GM23338 (cell line): Measurements from ENCODE around the gene EFHB. TPM values are rescaled to one million over a fixed set of nuclear protein-coding genes. Genes with fewer than 3 reads are reported as not detected.
"Not testable (repeated sequence)": the region's sequence is repeated elsewhere in the genome, so short reads cannot be mapped to it uniquely, and the experiment has no call there.

Experiments used
- ATAC-seq: fragments of 200-7000 bp; cut with Tn5 transposase; 3 replicates; pipeline ENCODE4 v1.9.1; 2020
- DNase-seq: peaks from one replicate; pipeline ENCODE4 v3.0.0-alpha.2; 2015; ENCODE audit warnings: low spot score
- H2AFZ ChIP-seq: fragments of 200-600 bp; sonication (generic); 2 replicates; pipeline ENCODE4 v1.8.0; 2016; ENCODE audit warnings: antibody characterized with exemption, mild to moderate bottlenecking, moderate library complexity
- H3F3A ChIP-seq: fragments of 200-600 bp; sonication (generic); replicated peaks from 2 replicates; pipeline ENCODE4 v1.8.0; 2017; ENCODE audit warnings: antibody characterized with exemption, mixed run types, low read depth
- H3K27ac ChIP-seq: fragments of 200-600 bp; sonication (generic); 2 replicates; pipeline ENCODE4 v1.6.1; 2016; ENCODE audit warnings: low read depth
- H3K27me3 ChIP-seq: fragments of 200-600 bp; sonication (generic); 2 replicates; pipeline ENCODE4 v1.8.0; 2016; ENCODE audit warnings: mild to moderate bottlenecking, mixed run types, moderate library complexity; ENCODE audit not compliant: insufficient read depth
- H3K36me3 ChIP-seq: fragments of 200-600 bp; sonication (generic); 2 replicates; pipeline ENCODE4 v1.8.0; 2016; ENCODE audit warnings: mild to moderate bottlenecking; ENCODE audit not compliant: insufficient read depth
- H3K4me1 ChIP-seq: fragments of 200-600 bp; sonication (generic); 2 replicates; pipeline ENCODE4 v1.8.0; 2016; ENCODE audit warnings: mild to moderate bottlenecking, moderate library complexity; ENCODE audit not compliant: insufficient read depth
- H3K4me2 ChIP-seq: fragments of 200-600 bp; sonication (generic); 2 replicates; pipeline ENCODE4 v1.7.1; 2017; ENCODE audit warnings: mixed run types
- H3K4me3 ChIP-seq: fragments of 200-600 bp; sonication (generic); 2 replicates; pipeline ENCODE4 v1.6.1; 2016; ENCODE audit warnings: mixed run types
- H3K79me2 ChIP-seq: fragments of 200-600 bp; sonication (generic); replicated peaks from 2 replicates; pipeline ENCODE4 v1.8.0; 2017; ENCODE audit warnings: mild to moderate bottlenecking; ENCODE audit not compliant: insufficient read depth
- H3K9me2 ChIP-seq: fragments of 200-600 bp; sonication (generic); 2 replicates; pipeline ENCODE4 v1.8.0; 2017; ENCODE audit not compliant: insufficient read depth
- H4K20me1 ChIP-seq: fragments of 200-600 bp; sonication (generic); replicated peaks from 2 replicates; pipeline ENCODE4 v1.8.0; 2017; ENCODE audit warnings: mild to moderate bottlenecking; ENCODE audit not compliant: insufficient read depth
- H3K27ac Mint-ChIP-seq: 2 replicates; pipeline ENCODE4 v1.8.0; 2020; ENCODE audit warnings: inconsistent platforms, mild to moderate bottlenecking, moderate library complexity, mixed read lengths
- H3K27me3 Mint-ChIP-seq: 3 replicates; pipeline ENCODE4 v1.8.0; 2022; ENCODE audit warnings: low read depth, mild to moderate bottlenecking, moderate library complexity, mixed read lengths, inconsistent platforms; ENCODE audit not compliant: insufficient read depth, poor library complexity
- H3K36me3 Mint-ChIP-seq: 3 replicates; pipeline ENCODE4 v1.8.0; 2021; ENCODE audit warnings: low read depth, mild to moderate bottlenecking, inconsistent platforms, moderate library complexity, mixed read lengths
- H3K4me1 Mint-ChIP-seq: 3 replicates; pipeline ENCODE4 v1.8.0; 2020; ENCODE audit warnings: mild to moderate bottlenecking, inconsistent platforms, mixed read lengths
- H3K4me3 Mint-ChIP-seq: 3 replicates; pipeline ENCODE4 v1.8.0; 2021; ENCODE audit warnings: moderate library complexity, mild to moderate bottlenecking, inconsistent platforms, mixed read lengths
- H3K9me3 Mint-ChIP-seq: 3 replicates; pipeline ENCODE4 v1.8.0; 2020; ENCODE audit warnings: moderate library complexity, mild to moderate bottlenecking, inconsistent platforms, mixed read lengths
- EZH2 ChIP-seq: fragments of 200-600 bp; sonication (generic); IDR thresholded peaks from one replicate; pipeline ENCODE4 v1.8.0; 2017; ENCODE audit warnings: antibody characterized with exemption, mild to moderate bottlenecking, low read depth; ENCODE audit not compliant: unreplicated experiment
- EZH2phosphoT487 ChIP-seq: fragments of 200-600 bp; sonication (generic); IDR thresholded peaks from one replicate; pipeline ENCODE4 v1.8.1; 2018; ENCODE audit warnings: antibody characterized with exemption; ENCODE audit not compliant: unreplicated experiment
- POLR2AphosphoS5 ChIP-seq: IDR thresholded peaks from 2 replicates; pipeline ENCODE4 v1.6.1; 2016; ENCODE audit warnings: antibody characterized with exemption, low read depth
- STAT1 ChIP-seq: IDR thresholded peaks from one replicate; pipeline ENCODE4 v1.6.1; 2016; ENCODE audit warnings: antibody characterized with exemption; ENCODE audit not compliant: unreplicated experiment
- ZNF114 ChIP-seq: fragments of 250-450 bp; sonication (Bioruptor Pico); IDR thresholded peaks from 2 replicates; pipeline ENCODE4 v1.5.0; 2020; ENCODE audit warnings: mild to moderate bottlenecking, moderate library complexity
- ZNF331 ChIP-seq: fragments of 250-450 bp; sonication (Bioruptor Pico); IDR thresholded peaks from 2 replicates; pipeline ENCODE4 v1.5.0; 2020; ENCODE audit warnings: low read depth, mild to moderate bottlenecking, moderate library complexity
- polyA plus RNA-seq: library from polyadenylated mRNA; unstranded; fragments of >200 nt; fragmentation: Nextera tagmentation; extraction: Ambion mirVana; gene quantifications from 2 replicates; pipeline ENCODE4 v1.2.1, GENCODE V29; 2016
- total RNA-seq: library from RNA; depleted of rRNA; stranded (reverse); fragments of >200 nt; shearing (Covaris generic); gene quantifications from 2 replicates; pipeline ENCODE4 v1.2.3, GENCODE V29; 2014
- TF ChIP-seq, protein P1 (sequence below): IDR thresholded peaks from one replicate; pipeline ENCODE4 v1.6.1; 2018; ENCODE audit warnings: antibody characterized with exemption; ENCODE audit not compliant: unreplicated experiment
- TF ChIP-seq, protein P2 (sequence below): fragments of 250-450 bp; sonication (Bioruptor Pico); IDR thresholded peaks from 2 replicates; pipeline ENCODE4 v1.5.0; 2020; ENCODE audit warnings: mild to moderate bottlenecking, moderate library complexity
- TF ChIP-seq, protein P3 (sequence below), 2 experiments: fragments of 200-600 bp in 1 of 2; sonication (generic) in 1 of 2; conservative IDR thresholded peaks; 2 replicates each; pipeline versions ENCODE4 v1.5.1 to v1.6.1; 2016 to 2017; ENCODE audit warnings: antibody characterized with exemption in 2 of 2, low read depth in 2 of 2, mild to moderate bottlenecking in 2 of 2, moderate library complexity in 1 of 2
- TF ChIP-seq, protein P4 (sequence below): IDR thresholded peaks from 2 replicates; pipeline ENCODE4 v1.6.1; 2016; ENCODE audit warnings: antibody characterized with exemption

EFHB gene
- total and polyA plus RNA-seq, 2 experiments from 2014 or later = 0.35 to 0.68 TPM

DNA sequence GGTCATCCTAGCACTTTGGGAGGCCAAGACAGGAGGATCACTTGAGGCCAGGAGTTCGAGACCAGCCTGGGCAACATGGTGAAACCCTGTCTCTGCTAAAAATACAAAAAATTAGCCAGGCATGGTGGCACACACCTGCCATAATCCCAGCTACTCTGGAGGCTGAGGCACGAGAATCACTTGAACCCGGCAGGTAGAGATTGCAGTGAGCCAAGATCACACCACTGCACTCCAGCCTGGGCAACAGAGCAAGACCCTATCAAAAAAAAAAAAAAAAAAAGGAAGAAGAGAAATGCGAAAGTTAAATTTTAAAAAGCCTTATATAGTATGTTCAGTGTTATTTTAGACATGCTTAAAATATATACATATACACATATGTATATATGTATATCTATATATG is 46.9 kb downstream of the EFHB start:
- not testable (repeated sequence) for H3K27me3 ChIP-seq, H3K27ac Mint-ChIP-seq, H3K4me1 ChIP-seq, H3K79me2 ChIP-seq, ATAC-seq, H3K36me3 ChIP-seq, H3K4me2 ChIP-seq, H3K4me3 ChIP-seq, H3K9me3 Mint-ChIP-seq, H3K4me1 Mint-ChIP-seq, H2AFZ ChIP-seq, H3K36me3 Mint-ChIP-seq, H4K20me1 ChIP-seq, H3K27ac ChIP-seq, DNase-seq, H3F3A ChIP-seq, H3K9me2 ChIP-seq, H3K4me3 Mint-ChIP-seq, H3K27me3 Mint-ChIP-seq

DNA sequence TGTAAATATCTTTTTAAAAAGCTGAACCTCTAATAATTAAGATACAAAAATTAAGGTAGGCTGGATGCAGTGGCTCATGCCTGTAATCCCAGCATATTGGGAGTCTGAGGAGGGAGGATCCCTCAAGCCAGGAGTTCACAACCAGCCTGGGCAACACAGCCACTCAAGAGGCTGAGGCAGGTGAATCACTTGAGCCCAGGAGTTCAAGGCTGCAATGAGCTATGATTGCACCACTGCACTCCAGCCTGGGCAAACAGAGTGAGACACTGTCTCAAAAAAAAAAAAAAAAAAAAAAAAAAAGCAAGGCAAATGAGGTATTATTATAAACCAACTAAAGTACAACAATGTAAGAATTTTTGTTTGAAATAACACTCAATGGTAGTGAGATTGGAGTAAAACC is 47.6 kb downstream of the EFHB start:
- Histone ChIP-seq H3K9me2 (no peaks in the 10 kb centered on the region), H3K4me3 (no peak overlapping the region), H3K4me2 (no peak overlapping the region), H3K27ac (no peak overlapping the region), H3K27me3 (no peaks in the 10 kb centered on the region), H4K20me1 (no peaks in the 10 kb centered on the region), H3K36me3 (no peaks in the 10 kb centered on the region), H3K4me1 (no peaks in the 10 kb centered on the region; the same call in 1 of the 2 replicates), H3F3A (no peaks in the 10 kb centered on the region), H3K79me2 (no peaks in the 10 kb centered on the region), H2AFZ (no peak overlapping the region)
- Mint-ChIP-seq H3K27me3 (no peaks in the 10 kb centered on the region), H3K27ac (no peak overlapping the region), H3K9me3 (no peaks in the 10 kb centered on the region), H3K4me3 (no peak overlapping the region), H3K4me1 (peaks cover 13% of the 10 kb centered on the region), H3K36me3 (no peaks in the 10 kb centered on the region)
- DNase-seq = no peak
- no peak for ATAC-seq
- TF ChIP-seq STAT1 (no peak), EZH2phosphoT487 (no peak), ZNF114 (no peak), POLR2AphosphoS5 (no peak), ZNF331 (CRISPR knock-in tag) (no peak), EZH2 (no peak)
- TF ChIP-seq, protein P1, sequence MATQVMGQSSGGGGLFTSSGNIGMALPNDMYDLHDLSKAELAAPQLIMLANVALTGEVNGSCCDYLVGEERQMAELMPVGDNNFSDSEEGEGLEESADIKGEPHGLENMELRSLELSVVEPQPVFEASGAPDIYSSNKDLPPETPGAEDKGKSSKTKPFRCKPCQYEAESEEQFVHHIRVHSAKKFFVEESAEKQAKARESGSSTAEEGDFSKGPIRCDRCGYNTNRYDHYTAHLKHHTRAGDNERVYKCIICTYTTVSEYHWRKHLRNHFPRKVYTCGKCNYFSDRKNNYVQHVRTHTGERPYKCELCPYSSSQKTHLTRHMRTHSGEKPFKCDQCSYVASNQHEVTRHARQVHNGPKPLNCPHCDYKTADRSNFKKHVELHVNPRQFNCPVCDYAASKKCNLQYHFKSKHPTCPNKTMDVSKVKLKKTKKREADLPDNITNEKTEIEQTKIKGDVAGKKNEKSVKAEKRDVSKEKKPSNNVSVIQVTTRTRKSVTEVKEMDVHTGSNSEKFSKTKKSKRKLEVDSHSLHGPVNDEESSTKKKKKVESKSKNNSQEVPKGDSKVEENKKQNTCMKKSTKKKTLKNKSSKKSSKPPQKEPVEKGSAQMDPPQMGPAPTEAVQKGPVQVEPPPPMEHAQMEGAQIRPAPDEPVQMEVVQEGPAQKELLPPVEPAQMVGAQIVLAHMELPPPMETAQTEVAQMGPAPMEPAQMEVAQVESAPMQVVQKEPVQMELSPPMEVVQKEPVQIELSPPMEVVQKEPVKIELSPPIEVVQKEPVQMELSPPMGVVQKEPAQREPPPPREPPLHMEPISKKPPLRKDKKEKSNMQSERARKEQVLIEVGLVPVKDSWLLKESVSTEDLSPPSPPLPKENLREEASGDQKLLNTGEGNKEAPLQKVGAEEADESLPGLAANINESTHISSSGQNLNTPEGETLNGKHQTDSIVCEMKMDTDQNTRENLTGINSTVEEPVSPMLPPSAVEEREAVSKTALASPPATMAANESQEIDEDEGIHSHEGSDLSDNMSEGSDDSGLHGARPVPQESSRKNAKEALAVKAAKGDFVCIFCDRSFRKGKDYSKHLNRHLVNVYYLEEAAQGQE = no peak
- TF ChIP-seq, protein P2, sequence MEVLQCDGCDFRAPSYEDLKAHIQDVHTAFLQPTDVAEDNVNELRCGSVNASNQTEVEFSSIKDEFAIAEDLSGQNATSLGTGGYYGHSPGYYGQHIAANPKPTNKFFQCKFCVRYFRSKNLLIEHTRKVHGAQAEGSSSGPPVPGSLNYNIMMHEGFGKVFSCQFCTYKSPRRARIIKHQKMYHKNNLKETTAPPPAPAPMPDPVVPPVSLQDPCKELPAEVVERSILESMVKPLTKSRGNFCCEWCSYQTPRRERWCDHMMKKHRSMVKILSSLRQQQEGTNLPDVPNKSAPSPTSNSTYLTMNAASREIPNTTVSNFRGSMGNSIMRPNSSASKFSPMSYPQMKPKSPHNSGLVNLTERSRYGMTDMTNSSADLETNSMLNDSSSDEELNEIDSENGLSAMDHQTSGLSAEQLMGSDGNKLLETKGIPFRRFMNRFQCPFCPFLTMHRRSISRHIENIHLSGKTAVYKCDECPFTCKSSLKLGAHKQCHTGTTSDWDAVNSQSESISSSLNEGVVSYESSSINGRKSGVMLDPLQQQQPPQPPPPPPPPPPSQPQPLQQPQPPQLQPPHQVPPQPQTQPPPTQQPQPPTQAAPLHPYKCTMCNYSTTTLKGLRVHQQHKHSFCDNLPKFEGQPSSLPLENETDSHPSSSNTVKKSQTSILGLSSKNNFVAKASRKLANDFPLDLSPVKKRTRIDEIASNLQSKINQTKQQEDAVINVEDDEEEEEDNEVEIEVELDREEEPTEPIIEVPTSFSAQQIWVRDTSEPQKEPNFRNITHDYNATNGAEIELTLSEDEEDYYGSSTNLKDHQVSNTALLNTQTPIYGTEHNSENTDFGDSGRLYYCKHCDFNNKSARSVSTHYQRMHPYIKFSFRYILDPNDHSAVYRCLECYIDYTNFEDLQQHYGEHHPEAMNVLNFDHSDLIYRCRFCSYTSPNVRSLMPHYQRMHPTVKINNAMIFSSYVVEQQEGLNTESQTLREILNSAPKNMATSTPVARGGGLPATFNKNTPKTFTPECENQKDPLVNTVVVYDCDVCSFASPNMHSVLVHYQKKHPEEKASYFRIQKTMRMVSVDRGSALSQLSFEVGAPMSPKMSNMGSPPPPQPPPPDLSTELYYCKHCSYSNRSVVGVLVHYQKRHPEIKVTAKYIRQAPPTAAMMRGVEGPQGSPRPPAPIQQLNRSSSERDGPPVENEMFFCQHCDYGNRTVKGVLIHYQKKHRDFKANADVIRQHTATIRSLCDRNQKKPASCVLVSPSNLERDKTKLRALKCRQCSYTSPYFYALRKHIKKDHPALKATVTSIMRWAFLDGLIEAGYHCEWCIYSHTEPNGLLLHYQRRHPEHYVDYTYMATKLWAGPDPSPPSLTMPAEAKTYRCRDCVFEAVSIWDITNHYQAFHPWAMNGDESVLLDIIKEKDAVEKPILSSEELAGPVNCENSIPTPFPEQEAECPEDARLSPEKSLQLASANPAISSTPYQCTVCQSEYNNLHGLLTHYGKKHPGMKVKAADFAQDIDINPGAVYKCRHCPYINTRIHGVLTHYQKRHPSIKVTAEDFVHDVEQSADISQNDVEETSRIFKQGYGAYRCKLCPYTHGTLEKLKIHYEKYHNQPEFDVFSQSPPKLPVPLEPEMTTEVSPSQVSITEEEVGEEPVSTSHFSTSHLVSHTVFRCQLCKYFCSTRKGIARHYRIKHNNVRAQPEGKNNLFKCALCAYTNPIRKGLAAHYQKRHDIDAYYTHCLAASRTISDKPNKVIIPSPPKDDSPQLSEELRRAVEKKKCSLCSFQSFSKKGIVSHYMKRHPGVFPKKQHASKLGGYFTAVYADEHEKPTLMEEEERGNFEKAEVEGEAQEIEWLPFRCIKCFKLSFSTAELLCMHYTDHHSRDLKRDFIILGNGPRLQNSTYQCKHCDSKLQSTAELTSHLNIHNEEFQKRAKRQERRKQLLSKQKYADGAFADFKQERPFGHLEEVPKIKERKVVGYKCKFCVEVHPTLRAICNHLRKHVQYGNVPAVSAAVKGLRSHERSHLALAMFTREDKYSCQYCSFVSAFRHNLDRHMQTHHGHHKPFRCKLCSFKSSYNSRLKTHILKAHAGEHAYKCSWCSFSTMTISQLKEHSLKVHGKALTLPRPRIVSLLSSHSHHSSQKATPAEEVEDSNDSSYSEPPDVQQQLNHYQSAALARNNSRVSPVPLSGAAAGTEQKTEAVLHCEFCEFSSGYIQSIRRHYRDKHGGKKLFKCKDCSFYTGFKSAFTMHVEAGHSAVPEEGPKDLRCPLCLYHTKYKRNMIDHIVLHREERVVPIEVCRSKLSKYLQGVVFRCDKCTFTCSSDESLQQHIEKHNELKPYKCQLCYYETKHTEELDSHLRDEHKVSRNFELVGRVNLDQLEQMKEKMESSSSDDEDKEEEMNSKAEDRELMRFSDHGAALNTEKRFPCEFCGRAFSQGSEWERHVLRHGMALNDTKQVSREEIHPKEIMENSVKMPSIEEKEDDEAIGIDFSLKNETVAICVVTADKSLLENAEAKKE (CRISPR knock-in tag) = no peak
- TF ChIP-seq, protein P3, sequence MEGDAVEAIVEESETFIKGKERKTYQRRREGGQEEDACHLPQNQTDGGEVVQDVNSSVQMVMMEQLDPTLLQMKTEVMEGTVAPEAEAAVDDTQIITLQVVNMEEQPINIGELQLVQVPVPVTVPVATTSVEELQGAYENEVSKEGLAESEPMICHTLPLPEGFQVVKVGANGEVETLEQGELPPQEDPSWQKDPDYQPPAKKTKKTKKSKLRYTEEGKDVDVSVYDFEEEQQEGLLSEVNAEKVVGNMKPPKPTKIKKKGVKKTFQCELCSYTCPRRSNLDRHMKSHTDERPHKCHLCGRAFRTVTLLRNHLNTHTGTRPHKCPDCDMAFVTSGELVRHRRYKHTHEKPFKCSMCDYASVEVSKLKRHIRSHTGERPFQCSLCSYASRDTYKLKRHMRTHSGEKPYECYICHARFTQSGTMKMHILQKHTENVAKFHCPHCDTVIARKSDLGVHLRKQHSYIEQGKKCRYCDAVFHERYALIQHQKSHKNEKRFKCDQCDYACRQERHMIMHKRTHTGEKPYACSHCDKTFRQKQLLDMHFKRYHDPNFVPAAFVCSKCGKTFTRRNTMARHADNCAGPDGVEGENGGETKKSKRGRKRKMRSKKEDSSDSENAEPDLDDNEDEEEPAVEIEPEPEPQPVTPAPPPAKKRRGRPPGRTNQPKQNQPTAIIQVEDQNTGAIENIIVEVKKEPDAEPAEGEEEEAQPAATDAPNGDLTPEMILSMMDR (conservative IDR thresholded peaks at IDR 0.05; ENCODE audit: low read depth in 2 of 2) = no peak
- TF ChIP-seq, protein P4, sequence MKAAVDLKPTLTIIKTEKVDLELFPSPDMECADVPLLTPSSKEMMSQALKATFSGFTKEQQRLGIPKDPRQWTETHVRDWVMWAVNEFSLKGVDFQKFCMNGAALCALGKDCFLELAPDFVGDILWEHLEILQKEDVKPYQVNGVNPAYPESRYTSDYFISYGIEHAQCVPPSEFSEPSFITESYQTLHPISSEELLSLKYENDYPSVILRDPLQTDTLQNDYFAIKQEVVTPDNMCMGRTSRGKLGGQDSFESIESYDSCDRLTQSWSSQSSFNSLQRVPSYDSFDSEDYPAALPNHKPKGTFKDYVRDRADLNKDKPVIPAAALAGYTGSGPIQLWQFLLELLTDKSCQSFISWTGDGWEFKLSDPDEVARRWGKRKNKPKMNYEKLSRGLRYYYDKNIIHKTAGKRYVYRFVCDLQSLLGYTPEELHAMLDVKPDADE = no peak
